ENCODE data around the gene TSPAN10.

The TSPAN10 gene

GRCh38 chr17:81664051-81664470, 27.1 kb downstream of the TSPAN10 start:
- DNase-seq = peak in 1 of 5 experiments; percentile 20

- peak in 4 of 5 experiments; percentile 9 to 78 (median 34) for DNase-seq
Observed at GRCh38 chr17:81665205-81666091, 28.5 kb downstream of the TSPAN10 start.

GRCh38 chr17:81666092-81666341, 29.0 kb downstream of the TSPAN10 start:
- DNase-seq = peak in 2 of 5 experiments; percentile 21 to 51

- peak; percentile 83 to 97 (median 89) for DNase-seq
Observed at GRCh38 chr17:81666342-81667191, 29.6 kb downstream of the TSPAN10 start, which contains the start of the genes CCDC137 and OXLD1. Gene CCDC137, plus strand, starts transcription at chr17:81666737. Its CDS starts 30 bp downstream, at chr17:81666767. Gene OXLD1, minus strand, starts transcription at chr17:81666605. Its CDS starts 28 bp downstream, at chr17:81666577.

GRCh38 chr17:81667754-81668153, 30.8 kb downstream of the TSPAN10 start:
- DNase-seq = peak in 1 of 5 experiments; percentile 32

GRCh38 chr17:81672504-81672903, 35.5 kb downstream of the TSPAN10 start:
- no peak for DNase-seq

- no peak for DNase-seq
Observed at GRCh38 chr17:81672954-81673353, 36.0 kb downstream of the TSPAN10 start.

- no peak for DNase-seq
Observed at GRCh38 chr17:81673561-81674258, 36.7 kb downstream of the TSPAN10 start.

- peak in 2 of 5 experiments; percentile 10 to 29 for DNase-seq
Observed at GRCh38 chr17:81675515-81676221, 38.7 kb downstream of the TSPAN10 start.

- DNase-seq = no peak
Observed at GRCh38 chr17:81676906-81677305, 39.9 kb downstream of the TSPAN10 start.

GRCh38 chr17:81680150-81680549, 43.2 kb downstream of the TSPAN10 start:
- no peak for DNase-seq

GRCh38 chr17:81681672-81682071, 44.7 kb downstream of the TSPAN10 start:
- no peak for DNase-seq

- DNase-seq = no peak
Observed at GRCh38 chr17:81682565-81683207, 45.7 kb downstream of the TSPAN10 start.

GRCh38 chr17:81683208-81683583, 46.2 kb downstream of the TSPAN10 start:
- no peak for DNase-seq

- DNase-seq = peak; percentile 92 to 99 (median 96)
Observed at GRCh38 chr17:81683584-81684441, 46.8 kb downstream of the TSPAN10 start, which contains the start of the genes ARL16 and HGS. Gene ARL16, minus strand, starts transcription at chr17:81683797. Its CDS starts 44 bp downstream, at chr17:81683753. Gene HGS, plus strand, starts transcription at chr17:81684011. Its CDS starts 56 bp downstream, at chr17:81684067.

- DNase-seq = no peak
Observed at GRCh38 chr17:81684442-81684911, 47.5 kb downstream of the TSPAN10 start.

GRCh38 chr17:81685108-81685507, 48.1 kb downstream of the TSPAN10 start:
- peak in 2 of 5 experiments; percentile 34 to 45 for DNase-seq

- no peak for DNase-seq
Observed at GRCh38 chr17:81686614-81687013, 49.6 kb downstream of the TSPAN10 start.

- no peak for DNase-seq
Observed at GRCh38 chr17:81687770-81688541, 51.0 kb downstream of the TSPAN10 start.
